HEK293 (cell line): Measurements from ENCODE around the gene CALHM2.

Source experiments
- CTCF ChIA-PET: fragments of 350-600 bp; formaldehyde crosslinking; extraction: SDS; loops from one replicate; lab custom pipeline; 2021; ENCODE audit warnings: antibody characterized with exemption; lab: Yijun Ruan, JAX
- POLR2A ChIA-PET: fragments of 300-600 bp; formaldehyde crosslinking; extraction: SDS; loops from one replicate; lab custom pipeline; 2020; ENCODE audit warnings: antibody characterized with exemption, inconsistent platforms; lab: Yijun Ruan, JAX
- H3K27ac ChIP-seq: fragments of 200-500 bp; sonication (Bioruptor generic); 2 replicates; pipeline ENCODE4 v1.5.1; 2014; ENCODE audit warnings: low read depth, low read length, control low read depth, inconsistent platforms; ENCODE audit errors: extremely low read depth
- H3K36me3 ChIP-seq, 2 experiments: fragments of 200-500 bp in 1 of 2; sonication (Bioruptor generic) in 1 of 2; 1 replicate in 1 of 2; 2 replicates in 1 of 2; pipeline ENCODE4 v1.5.1; 2014 to 2017; ENCODE audit warnings: inconsistent platforms in 2 of 2, low read length in 2 of 2; ENCODE audit not compliant: control insufficient read depth in 2 of 2, insufficient read depth in 1 of 2
- H3K4me1 ChIP-seq: fragments of 200-500 bp; sonication (Bioruptor generic); 2 replicates; pipeline ENCODE4 v1.5.1; 2014; ENCODE audit warnings: mild to moderate bottlenecking, low read length, inconsistent platforms; ENCODE audit not compliant: control insufficient read depth, insufficient read depth
- H3K4me3 ChIP-seq: 2 replicates; pipeline ENCODE4 v1.5.1; 2011; ENCODE audit warnings: low read depth, mild to moderate bottlenecking, control low read depth, low read length, moderate library complexity
- H3K9me3 ChIP-seq: fragments of 200-500 bp; sonication (Bioruptor generic); 2 replicates; pipeline ENCODE4 v1.5.1; 2014; ENCODE audit warnings: low read depth, low read length, inconsistent platforms; ENCODE audit not compliant: control insufficient read depth, insufficient read depth
- GLIS1 ChIP-seq: fragments of 450-650 bp; formaldehyde crosslinking; IDR thresholded peaks from 2 replicates; pipeline ENCODE4 v1.5.1; 2016; ENCODE audit warnings: missing biosample characterization, missing genetic modification characterization
- HOXC10 ChIP-seq: sonication (generic); formaldehyde crosslinking; IDR thresholded peaks from 2 replicates; pipeline ENCODE4 v1.8.1; 2023; ENCODE audit warnings: mild to moderate bottlenecking, missing genetic modification reagents
- RBAK ChIP-seq: fragments of 450-650 bp; formaldehyde crosslinking; IDR thresholded peaks from 2 replicates; pipeline ENCODE4 v1.5.1; 2016; ENCODE audit warnings: missing biosample characterization, missing genetic modification characterization
- REST ChIP-seq: fragments of 450-650 bp; formaldehyde crosslinking; IDR thresholded peaks from 2 replicates; pipeline ENCODE4 v1.5.1; 2016; ENCODE audit warnings: missing biosample characterization, missing genetic modification characterization
- YY2 ChIP-seq: fragments of 450-650 bp; formaldehyde crosslinking; IDR thresholded peaks from 2 replicates; pipeline ENCODE4 v1.5.1; 2016; ENCODE audit warnings: missing biosample characterization, missing genetic modification characterization
- ZBTB20 ChIP-seq: fragments of 450-650 bp; formaldehyde crosslinking; IDR thresholded peaks from 2 replicates; pipeline ENCODE4 v1.5.1; 2016; ENCODE audit warnings: missing biosample characterization, missing genetic modification characterization
- ZBTB7A ChIP-seq: fragments of 450-650 bp; formaldehyde crosslinking; IDR thresholded peaks from 2 replicates; pipeline ENCODE4 v1.5.1; 2016; ENCODE audit warnings: low read depth, missing biosample characterization, missing genetic modification characterization
- ZBTB8A ChIP-seq: fragments of 450-650 bp; formaldehyde crosslinking; IDR thresholded peaks from 2 replicates; pipeline ENCODE4 v1.5.1; 2016; ENCODE audit warnings: missing biosample characterization, missing genetic modification characterization
- ZNF10 ChIP-seq: fragments of 450-650 bp; formaldehyde crosslinking; IDR thresholded peaks from 2 replicates; pipeline ENCODE4 v1.5.1; 2017; ENCODE audit warnings: missing biosample characterization, missing genetic modification characterization
- ZNF146 ChIP-seq: fragments of 450-650 bp; formaldehyde crosslinking; IDR thresholded peaks from 2 replicates; pipeline ENCODE4 v1.5.1; 2016; ENCODE audit warnings: missing biosample characterization, missing genetic modification characterization
- ZNF157 ChIP-seq: fragments of 450-650 bp; formaldehyde crosslinking; IDR thresholded peaks from 2 replicates; pipeline ENCODE4 v1.5.1; 2016; ENCODE audit warnings: missing biosample characterization, missing genetic modification characterization
- ZNF211 ChIP-seq: fragments of 450-650 bp; formaldehyde crosslinking; IDR thresholded peaks from 2 replicates; pipeline ENCODE4 v1.5.1; 2016; ENCODE audit warnings: low read depth, missing biosample characterization, missing genetic modification characterization
- ZNF223 ChIP-seq: fragments of 450-650 bp; formaldehyde crosslinking; IDR thresholded peaks from 2 replicates; pipeline ENCODE4 v1.5.1; 2016; ENCODE audit warnings: missing biosample characterization, missing genetic modification characterization
- ZNF23 ChIP-seq: fragments of 450-650 bp; formaldehyde crosslinking; IDR thresholded peaks from 2 replicates; pipeline ENCODE4 v1.5.1; 2016; ENCODE audit warnings: missing biosample characterization, missing genetic modification characterization, borderline replicate concordance
- ZNF292 ChIP-seq: fragments of 450-650 bp; formaldehyde crosslinking; IDR thresholded peaks from 2 replicates; pipeline ENCODE4 v1.5.1; 2016; ENCODE audit warnings: low read depth, missing biosample characterization, missing genetic modification characterization, borderline replicate concordance
- ZNF302 ChIP-seq: fragments of 450-650 bp; formaldehyde crosslinking; IDR thresholded peaks from 2 replicates; pipeline ENCODE4 v1.5.1; 2016; ENCODE audit warnings: missing biosample characterization, missing genetic modification characterization, low read depth
- ZNF404 ChIP-seq: fragments of 450-650 bp; formaldehyde crosslinking; IDR thresholded peaks from 2 replicates; pipeline ENCODE4 v1.5.1; 2017; ENCODE audit warnings: missing biosample characterization, missing genetic modification characterization
- ZNF473 ChIP-seq: fragments of 450-650 bp; formaldehyde crosslinking; IDR thresholded peaks from 2 replicates; pipeline ENCODE4 v1.5.1; 2017; ENCODE audit warnings: missing biosample characterization, missing genetic modification characterization
- ZNF529 ChIP-seq: fragments of 450-650 bp; formaldehyde crosslinking; IDR thresholded peaks from 2 replicates; pipeline ENCODE4 v1.5.1; 2017; ENCODE audit warnings: missing genetic modification characterization, missing biosample characterization; ENCODE audit not compliant: insufficient replicate concordance
- ZNF558 ChIP-seq: fragments of 450-650 bp; formaldehyde crosslinking; IDR thresholded peaks from 2 replicates; pipeline ENCODE4 v1.5.1; 2016; ENCODE audit warnings: missing biosample characterization, missing genetic modification characterization
- ZNF658 ChIP-seq: fragments of 450-650 bp; formaldehyde crosslinking; IDR thresholded peaks from 2 replicates; pipeline ENCODE4; 2016; ENCODE audit warnings: missing biosample characterization, missing genetic modification characterization
- TF ChIP-seq, protein P1 (sequence below): fragments of 450-650 bp; IDR thresholded peaks from 2 replicates; pipeline ENCODE4 v1.5.1; 2018; ENCODE audit warnings: missing biosample characterization, missing genetic modification characterization
- TF ChIP-seq, protein P2 (sequence below): fragments of 450-650 bp; formaldehyde crosslinking; IDR thresholded peaks from 2 replicates; pipeline ENCODE4 v1.5.1; 2016; ENCODE audit warnings: missing biosample characterization, missing genetic modification characterization
- TF ChIP-seq, protein P3 (sequence below): fragments of 450-650 bp; formaldehyde crosslinking; IDR thresholded peaks from 2 replicates; pipeline ENCODE4 v1.5.1; 2016; ENCODE audit warnings: missing biosample characterization, missing genetic modification characterization

Gene CALHM2

DNA sequence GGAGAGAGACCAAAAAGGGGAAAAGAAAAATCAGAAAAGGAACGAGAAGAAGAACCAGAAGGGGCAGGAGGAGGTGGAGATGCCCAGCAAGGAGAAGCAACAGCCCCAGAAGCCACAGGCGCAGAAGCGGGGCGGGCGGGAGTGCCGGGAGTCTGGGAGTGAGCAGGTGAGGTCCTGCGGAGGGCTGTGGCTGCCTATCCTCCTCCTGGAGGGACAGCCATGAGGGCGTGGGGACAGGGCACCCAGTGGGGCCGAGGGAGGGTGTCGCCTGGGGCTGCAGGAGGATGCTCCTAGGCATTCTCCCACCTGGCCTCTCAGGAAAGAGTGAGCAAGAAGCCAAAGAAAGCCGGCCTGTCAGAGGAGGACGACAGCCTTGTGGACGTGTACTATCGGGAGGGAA, 11.8 kb downstream of the CALHM2 start (continued):
- TF ChIP-seq ZNF223 (tag by site-specific recombination) (no peak), ZBTB8A (no peak)

DNA sequence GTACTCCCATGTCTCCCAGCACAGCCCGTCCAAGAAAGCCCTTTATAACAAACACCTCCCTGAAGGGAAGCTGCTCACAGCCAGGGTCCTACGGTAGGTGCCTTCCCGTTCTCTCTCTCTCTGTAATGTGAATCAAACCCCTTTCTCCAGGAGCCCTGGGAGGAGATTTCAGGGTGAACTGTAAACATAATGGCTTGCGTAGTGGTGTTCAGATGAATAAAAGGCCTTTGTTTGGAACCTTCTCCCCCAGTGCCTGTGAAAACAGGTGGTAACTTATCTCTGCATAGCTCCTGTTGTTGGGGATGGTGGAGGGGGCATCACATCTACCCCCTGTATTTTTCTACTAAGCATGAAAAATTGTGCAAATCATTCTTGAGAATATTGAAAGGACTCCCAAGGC, 12.4 kb downstream of the CALHM2 start:
- no peak overlapping the region for H3K27ac ChIP-seq
- no peaks in the 10 kb centered on the region for H3K4me1 ChIP-seq
- peaks cover 37 to 90% of the 10 kb centered on the region in 2 experiments; a peak in 2 of 3 replicates for H3K36me3 ChIP-seq
- no peaks in the 10 kb centered on the region for H3K9me3 ChIP-seq
- H3K4me3 ChIP-seq: no peak overlapping the region
- CTCF ChIA-PET: no interaction called here
- POLR2A ChIA-PET: no interaction called here
- no peak for TF ChIP-seq ZNF157 (tag by site-specific recombination)
- TF ChIP-seq ZNF146 (tag by site-specific recombination): no peak
- no peak for TF ChIP-seq REST
- TF ChIP-seq ZNF473 (tag by site-specific recombination): no peak
- TF ChIP-seq ZNF529 (tag by site-specific recombination): no peak
- no peak for TF ChIP-seq ZNF404 (tag by site-specific recombination)
- TF ChIP-seq, protein P1, sequence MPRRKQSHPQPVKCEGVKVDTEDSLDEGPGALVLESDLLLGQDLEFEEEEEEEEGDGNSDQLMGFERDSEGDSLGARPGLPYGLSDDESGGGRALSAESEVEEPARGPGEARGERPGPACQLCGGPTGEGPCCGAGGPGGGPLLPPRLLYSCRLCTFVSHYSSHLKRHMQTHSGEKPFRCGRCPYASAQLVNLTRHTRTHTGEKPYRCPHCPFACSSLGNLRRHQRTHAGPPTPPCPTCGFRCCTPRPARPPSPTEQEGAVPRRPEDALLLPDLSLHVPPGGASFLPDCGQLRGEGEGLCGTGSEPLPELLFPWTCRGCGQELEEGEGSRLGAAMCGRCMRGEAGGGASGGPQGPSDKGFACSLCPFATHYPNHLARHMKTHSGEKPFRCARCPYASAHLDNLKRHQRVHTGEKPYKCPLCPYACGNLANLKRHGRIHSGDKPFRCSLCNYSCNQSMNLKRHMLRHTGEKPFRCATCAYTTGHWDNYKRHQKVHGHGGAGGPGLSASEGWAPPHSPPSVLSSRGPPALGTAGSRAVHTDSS (tag by site-specific recombination): no peak
- TF ChIP-seq ZBTB20 (tag by site-specific recombination): no peak
- TF ChIP-seq, protein P2, sequence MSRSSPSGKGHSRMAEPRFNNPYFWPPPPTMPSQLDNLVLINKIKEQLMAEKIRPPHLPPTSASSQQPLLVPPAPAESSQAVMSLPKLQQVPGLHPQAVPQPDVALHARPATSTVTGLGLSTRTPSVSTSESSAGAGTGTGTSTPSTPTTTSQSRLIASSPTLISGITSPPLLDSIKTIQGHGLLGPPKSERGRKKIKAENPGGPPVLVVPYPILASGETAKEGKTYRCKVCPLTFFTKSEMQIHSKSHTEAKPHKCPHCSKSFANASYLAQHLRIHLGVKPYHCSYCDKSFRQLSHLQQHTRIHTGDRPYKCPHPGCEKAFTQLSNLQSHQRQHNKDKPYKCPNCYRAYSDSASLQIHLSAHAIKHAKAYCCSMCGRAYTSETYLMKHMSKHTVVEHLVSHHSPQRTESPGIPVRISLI (tag by site-specific recombination): no peak
- TF ChIP-seq ZNF10: no peak
- TF ChIP-seq ZNF558 (tag by site-specific recombination): no peak
- no peak for TF ChIP-seq ZNF302

DNA sequence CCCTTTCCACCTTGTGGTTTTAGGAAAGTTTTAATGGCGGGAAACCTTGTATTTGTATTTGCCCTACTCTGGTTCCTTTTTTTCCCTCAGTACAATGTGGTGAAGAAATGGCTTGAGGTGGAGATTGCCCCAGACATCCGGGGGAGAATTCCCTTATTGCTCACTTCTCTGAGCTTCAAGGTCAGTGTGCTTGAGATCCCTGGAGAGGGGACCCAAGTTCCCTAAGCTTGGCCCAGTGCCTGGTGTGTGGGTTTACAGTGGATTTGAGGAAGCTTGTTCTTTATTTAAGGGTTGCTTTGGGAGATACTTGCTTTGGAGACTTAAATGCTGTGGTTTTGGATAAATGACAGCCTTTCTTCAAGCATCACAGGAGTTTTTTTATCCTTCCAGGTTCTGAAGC, 18.3 kb downstream of the CALHM2 start:
- H3K27ac ChIP-seq: no peak overlapping the region
- no peaks in the 10 kb centered on the region for H3K9me3 ChIP-seq
- no peaks in the 10 kb centered on the region for H3K4me1 ChIP-seq
- ChIA-PET POLR2A (no interaction called here), CTCF (interaction anchor here (0.7 to 1.3 kb wide), 4 partner anchors 18 to 76 kb away, joined by 3 to 6 read pairs (median 4); no protein-coding TSS in a partner anchor)
- H3K36me3 ChIP-seq: peaks cover 52 to 90% of the 10 kb centered on the region in 2 experiments
- H3K4me3 ChIP-seq: no peak overlapping the region
- TF ChIP-seq HOXC10 (CRISPR knock-in tag): no peak
- TF ChIP-seq YY2 (tag by site-specific recombination): no peak
- TF ChIP-seq ZBTB7A: no peak
- TF ChIP-seq ZNF292 (tag by site-specific recombination): no peak
- no peak for TF ChIP-seq ZNF558 (tag by site-specific recombination)
- TF ChIP-seq, protein P3, sequence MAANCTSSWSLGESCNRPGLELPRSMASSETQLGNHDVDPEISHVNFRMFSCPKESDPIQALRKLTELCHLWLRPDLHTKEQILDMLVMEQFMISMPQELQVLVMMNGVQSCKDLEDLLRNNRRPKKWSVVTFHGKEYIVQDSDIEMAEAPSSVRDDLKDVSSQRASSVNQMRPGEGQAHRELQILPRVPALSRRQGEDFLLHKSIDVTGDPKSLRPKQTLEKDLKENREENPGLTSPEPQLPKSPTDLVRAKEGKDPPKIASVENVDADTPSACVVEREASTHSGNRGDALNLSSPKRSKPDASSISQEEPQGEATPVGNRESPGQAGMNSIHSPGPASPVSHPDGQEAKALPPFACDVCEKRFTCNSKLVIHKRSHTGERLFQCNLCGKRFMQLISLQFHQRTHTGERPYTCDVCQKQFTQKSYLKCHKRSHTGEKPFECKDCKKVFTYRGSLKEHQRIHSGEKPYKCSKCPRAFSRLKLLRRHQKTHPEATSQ: no peak
- TF ChIP-seq ZNF23 (tag by site-specific recombination): no peak
- no peak for TF ChIP-seq RBAK (tag by site-specific recombination)
- TF ChIP-seq ZBTB20 (tag by site-specific recombination): no peak
- no peak for TF ChIP-seq GLIS1 (tag by site-specific recombination)
- TF ChIP-seq ZNF658 (tag by site-specific recombination): no peak
- TF ChIP-seq ZNF211: no peak
- TF ChIP-seq, all 188 proteins: peak for 0
